Measurements from ENCODE around the gene IRX2. TPM values are rescaled to one million over a fixed set of nuclear protein-coding genes. Genes with fewer than 3 reads are reported as not detected.

The IRX2 gene
- polyA plus RNA-seq, 3 donors = not detected

DNA sequence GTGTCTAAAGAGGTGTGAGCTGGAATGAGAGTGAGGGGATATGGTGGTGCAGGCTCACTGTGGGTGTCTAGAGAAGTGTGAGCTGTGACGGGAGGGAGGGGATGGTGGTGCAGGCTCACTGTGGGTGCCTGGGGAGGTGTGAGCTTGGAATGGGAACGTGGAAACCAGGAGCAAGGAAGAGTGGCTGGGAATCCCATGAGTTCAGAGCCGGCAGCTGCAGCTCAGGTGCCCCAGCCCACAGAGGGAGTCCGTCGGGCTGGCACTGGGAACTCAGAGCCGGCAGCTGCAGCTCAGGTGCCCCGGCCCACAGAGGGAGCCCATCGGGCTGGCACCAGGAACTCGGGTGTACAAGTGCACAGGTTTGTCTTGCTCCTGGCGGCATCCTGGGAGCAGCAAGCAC is 45.6 kb downstream of the IRX2 start:
- Mint-ChIP-seq H3K27me3 (ENCODE audit: low read depth in 3 of 3) (peaks cover 1 to 3% (median 2%) of the 10 kb centered on the region in 3 donors), H3K4me3 (no peak overlapping the region), H3K36me3 (no peaks in the 10 kb centered on the region), H3K4me1 (no peaks in the 10 kb centered on the region), H3K27ac (no peak overlapping the region), H3K9me3 (peaks cover 0 to 4% (median 0%) of the 10 kb centered on the region in 7 donors)
- Histone ChIP-seq H3K27ac (ENCODE audit: low read depth in 1 of 2, low read length in 2 of 2) (no peak overlapping the region), H3K4me1 (ENCODE audit: control insufficient read depth in 1 of 2, insufficient read depth in 2 of 2, low read length in 2 of 2) (no peaks in the 10 kb centered on the region), H3K9me3 (replicated peaks in 1 of 2; ENCODE audit: control insufficient read depth in 1 of 2, insufficient read depth in 1 of 2, low read length in 2 of 2) (no peaks in the 10 kb centered on the region), H3K9ac (ENCODE audit: insufficient read depth, low read length, poor library complexity, severe bottlenecking) (no peak overlapping the region), H3K36me3 (replicated peaks in 1 of 2; ENCODE audit: control insufficient read depth in 1 of 2, insufficient read depth in 2 of 2, low read length in 2 of 2) (no peaks in the 10 kb centered on the region), H3K4me2 (replicated peaks; ENCODE audit: extremely low read depth, low read length, poor library complexity, severe bottlenecking) (no peak overlapping the region), H2AFZ (ENCODE audit: insufficient read depth, low read depth, low read length, poor library complexity, severe bottlenecking) (no peak overlapping the region), H3K27me3 (ENCODE audit: control insufficient read depth in 2 of 2, insufficient read depth in 2 of 2, low read length in 2 of 2) (no peaks in the 10 kb centered on the region), H3K79me2 (ENCODE audit: insufficient read depth, low read length) (no peaks in the 10 kb centered on the region), H4K20me1 (ENCODE audit: insufficient read depth, low read length) (no peaks in the 10 kb centered on the region), H3K4me3 (replicated peaks in 1 of 3; ENCODE audit: low read depth in 2 of 3, low read length in 3 of 3) (no peak overlapping the region)
- 83% methylated on average over 9 of the region's 10 CpGs for WGBS (ENCODE audit: insufficient coverage)
- intact Hi-C loops (cut with micrococcal nuclease) = no loop called here
- DNase-seq = no peak
- TF ChIP-seq, protein P1, sequence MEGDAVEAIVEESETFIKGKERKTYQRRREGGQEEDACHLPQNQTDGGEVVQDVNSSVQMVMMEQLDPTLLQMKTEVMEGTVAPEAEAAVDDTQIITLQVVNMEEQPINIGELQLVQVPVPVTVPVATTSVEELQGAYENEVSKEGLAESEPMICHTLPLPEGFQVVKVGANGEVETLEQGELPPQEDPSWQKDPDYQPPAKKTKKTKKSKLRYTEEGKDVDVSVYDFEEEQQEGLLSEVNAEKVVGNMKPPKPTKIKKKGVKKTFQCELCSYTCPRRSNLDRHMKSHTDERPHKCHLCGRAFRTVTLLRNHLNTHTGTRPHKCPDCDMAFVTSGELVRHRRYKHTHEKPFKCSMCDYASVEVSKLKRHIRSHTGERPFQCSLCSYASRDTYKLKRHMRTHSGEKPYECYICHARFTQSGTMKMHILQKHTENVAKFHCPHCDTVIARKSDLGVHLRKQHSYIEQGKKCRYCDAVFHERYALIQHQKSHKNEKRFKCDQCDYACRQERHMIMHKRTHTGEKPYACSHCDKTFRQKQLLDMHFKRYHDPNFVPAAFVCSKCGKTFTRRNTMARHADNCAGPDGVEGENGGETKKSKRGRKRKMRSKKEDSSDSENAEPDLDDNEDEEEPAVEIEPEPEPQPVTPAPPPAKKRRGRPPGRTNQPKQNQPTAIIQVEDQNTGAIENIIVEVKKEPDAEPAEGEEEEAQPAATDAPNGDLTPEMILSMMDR (IDR thresholded peaks at IDR 0.05) = no peak

GRCh38 chr5:2704806-2705645 is 46.5 kb downstream of the IRX2 start:
- no peaks in the 10 kb centered on the region for H3K79me2 ChIP-seq (ENCODE audit: insufficient read depth, low read length)
- no peaks in the 10 kb centered on the region for H3K9me3 ChIP-seq (replicated peaks in 1 of 2; ENCODE audit: control insufficient read depth in 1 of 2, insufficient read depth in 1 of 2, low read length in 2 of 2)
- peaks cover 0 to 4% (median 0%) of the 10 kb centered on the region in 7 donors for H3K9me3 Mint-ChIP-seq
- no peak overlapping the region for H3K9ac ChIP-seq (ENCODE audit: insufficient read depth, low read length, poor library complexity, severe bottlenecking)
- no peak overlapping the region for H3K4me3 Mint-ChIP-seq
- no peaks in the 10 kb centered on the region for H3K4me1 ChIP-seq (ENCODE audit: control insufficient read depth in 1 of 2, insufficient read depth in 2 of 2, low read length in 2 of 2)
- H3K27me3 ChIP-seq (ENCODE audit: control insufficient read depth in 2 of 2, insufficient read depth in 2 of 2, low read length in 2 of 2) = no peaks in the 10 kb centered on the region
- DNase-seq = no peak
- H3K4me3 ChIP-seq (replicated peaks in 1 of 3; ENCODE audit: low read depth in 2 of 3, low read length in 3 of 3) = no peak overlapping the region
- intact Hi-C loops (cut with micrococcal nuclease) = no loop called here
- H3K27ac ChIP-seq (ENCODE audit: low read depth in 1 of 2, low read length in 2 of 2) = no peak overlapping the region
- peak overlapping the region in 1 of 7 donors; percentile 45 for H3K27ac Mint-ChIP-seq
- H3K4me2 ChIP-seq (replicated peaks; ENCODE audit: extremely low read depth, low read length, poor library complexity, severe bottlenecking) = no peak overlapping the region
- no peak overlapping the region for H2AFZ ChIP-seq (ENCODE audit: insufficient read depth, low read depth, low read length, poor library complexity, severe bottlenecking)
- H3K36me3 Mint-ChIP-seq = no peaks in the 10 kb centered on the region
- TF ChIP-seq, protein P1 (IDR thresholded peaks at IDR 0.05) = no peak
- no peaks in the 10 kb centered on the region for H3K36me3 ChIP-seq (replicated peaks in 1 of 2; ENCODE audit: control insufficient read depth in 1 of 2, insufficient read depth in 2 of 2, low read length in 2 of 2)
- H3K4me1 Mint-ChIP-seq = no peaks in the 10 kb centered on the region
- H4K20me1 ChIP-seq (ENCODE audit: insufficient read depth, low read length) = no peaks in the 10 kb centered on the region
- WGBS (ENCODE audit: insufficient coverage) = 88% methylated on average over 12 of the region's 16 CpGs
- peaks cover 1 to 3% (median 2%) of the 10 kb centered on the region in 3 donors for H3K27me3 Mint-ChIP-seq (ENCODE audit: low read depth in 3 of 3)
